Endothelial cell of umbilical vein (primary cell): ENCODE data around the gene SSH2. TPM values are rescaled to one million over a fixed set of nuclear protein-coding genes. Genes with fewer than 3 reads are reported as not detected.

Experiments used
- BruUV-seq: library from RNA; stranded (reverse); fragments of 400-500 nt; replicated peaks from 2 replicates; lab custom pipeline; 2021; lab: Mats Ljungman, UMichigan
- CTCF ChIA-PET: fragments of 300-600, 350-600 bp; sonication (Branson Sonifier 250); formaldehyde crosslinking; loops from one replicate; lab custom pipeline; 2021; ENCODE audit warnings: antibody characterized with exemption, inconsistent platforms; lab: Charles Lee
- POLR2A ChIA-PET: fragments of 300-600, 350-600 bp; sonication (Branson Sonifier 250); formaldehyde crosslinking; loops from one replicate; lab custom pipeline; 2021; ENCODE audit warnings: antibody characterized with exemption, inconsistent platforms; lab: Charles Lee
- DNase-seq: peaks from one replicate; pipeline ENCODE4 v3.0.0-alpha.2; 2011; ENCODE audit warnings: low read depth, low spot score
- FAIRE-seq: peaks from 2 replicates; lab custom pipeline; 2011; peaks lifted over from hg19 to GRCh38; lab: Jason Lieb, UNC
- H2AFZ ChIP-seq: 2 replicates; pipeline ENCODE4 v1.6.0; 2012; ENCODE audit warnings: low read depth, low read length, control low read depth, inconsistent platforms
- H3K27ac ChIP-seq: 2 replicates; pipeline ENCODE4 v1.5.1; 2011; ENCODE audit warnings: low read depth, mild to moderate bottlenecking, control low read depth, low read length, moderate library complexity; ENCODE audit not compliant: insufficient read depth
- H3K27me3 ChIP-seq, 2 experiments: 2 replicates each; pipeline versions ENCODE4 v1.6.0 to v1.6.1; 2011; ENCODE audit warnings: low read length in 2 of 2, mixed read lengths in 1 of 2; ENCODE audit not compliant: control insufficient read depth in 2 of 2, insufficient read depth in 2 of 2
- H3K36me3 ChIP-seq, 2 experiments: 2 replicates in 1 of 2; 3 replicates in 1 of 2; pipeline ENCODE4 v1.5.1; 2011; ENCODE audit warnings: low read length in 2 of 2, mild to moderate bottlenecking in 1 of 2, moderate library complexity in 1 of 2; ENCODE audit not compliant: control insufficient read depth in 2 of 2, insufficient read depth in 2 of 2; ENCODE audit errors: extremely low read depth in 1 of 2
- H3K4me1 ChIP-seq: 3 replicates; pipeline ENCODE4 v1.5.1; 2011; ENCODE audit warnings: mild to moderate bottlenecking, low read length; ENCODE audit not compliant: control insufficient read depth, insufficient read depth; ENCODE audit errors: extremely low read depth
- H3K4me2 ChIP-seq: 2 replicates; pipeline ENCODE4 v1.6.1; 2011; ENCODE audit warnings: low read length, control low read depth, mixed read lengths; ENCODE audit not compliant: insufficient read depth
- H3K4me3 ChIP-seq, 3 experiments: fragments of 200-600 bp in 1 of 3; sonication (generic), shearing (Covaris generic) in 1 of 3; replicated peaks in 1 of 3; 2 replicates each; pipeline ENCODE4 v1.5.1; 2011 to 2016; ENCODE audit warnings: control low read depth in 3 of 3, low read length in 3 of 3, mild to moderate bottlenecking in 2 of 3, inconsistent platforms in 1 of 3, low read depth in 1 of 3, moderate library complexity in 1 of 3; ENCODE audit not compliant: insufficient read depth in 1 of 3
- H3K79me2 ChIP-seq: 2 replicates; pipeline ENCODE4 v1.6.0; 2012; ENCODE audit warnings: low read length, inconsistent platforms; ENCODE audit not compliant: control insufficient read depth, insufficient read depth
- H3K9ac ChIP-seq: replicated peaks from 2 replicates; pipeline ENCODE3; 2011; ENCODE audit warnings: low read length, control low read depth; ENCODE audit not compliant: insufficient read depth; ENCODE audit errors: extremely low read depth
- H3K9me1 ChIP-seq: replicated peaks from 3 replicates; pipeline ENCODE4 v1.6.0; 2011; ENCODE audit warnings: mild to moderate bottlenecking, low read length; ENCODE audit not compliant: control insufficient read depth, insufficient read depth; ENCODE audit errors: extremely low read depth
- H3K9me3 ChIP-seq: replicated peaks from 2 replicates; pipeline ENCODE4 v1.5.1; 2012; ENCODE audit warnings: low read length, inconsistent platforms; ENCODE audit not compliant: control insufficient read depth, insufficient read depth
- H4K20me1 ChIP-seq: replicated peaks from 2 replicates; pipeline ENCODE3; 2011; ENCODE audit warnings: mild to moderate bottlenecking, low read length; ENCODE audit not compliant: control insufficient read depth, insufficient read depth; ENCODE audit errors: extremely low read depth
- CTCF ChIP-seq, 2 donors: IDR thresholded peaks; 1 replicate in 1 of 2; 2 replicates in 1 of 2; pipeline ENCODE4 v1.5.1; 2011; ENCODE audit warnings: low read length in 2 of 2, mild to moderate bottlenecking in 2 of 2, moderate library complexity in 2 of 2, control low read depth in 1 of 2, inconsistent platforms in 1 of 2, low read depth in 1 of 2; ENCODE audit not compliant: insufficient read depth in 1 of 2; ENCODE audit errors: extremely low read depth in 1 of 2
- EZH2 ChIP-seq: IDR thresholded peaks from 2 replicates; pipeline ENCODE4 v1.6.1; 2012; ENCODE audit warnings: borderline replicate concordance, low read depth, mild to moderate bottlenecking, moderate library complexity, low read length, inconsistent platforms; ENCODE audit not compliant: severe bottlenecking
- FOS ChIP-seq: IDR thresholded peaks from 2 replicates; pipeline ENCODE4 v1.6.1; 2011; ENCODE audit warnings: mild to moderate bottlenecking, low read length, moderate library complexity, borderline replicate concordance; ENCODE audit not compliant: insufficient read depth
- GATA2 ChIP-seq: IDR thresholded peaks from 2 replicates; pipeline ENCODE4 v1.7.0; 2011; ENCODE audit warnings: low read depth, mild to moderate bottlenecking, moderate library complexity, mixed read lengths, low read length; ENCODE audit not compliant: insufficient read length, insufficient read depth
- JUN ChIP-seq: IDR thresholded peaks from 2 replicates; pipeline ENCODE4 v1.6.1; 2011; ENCODE audit warnings: borderline replicate concordance, low read depth; ENCODE audit not compliant: insufficient read length, insufficient read depth
- MAX ChIP-seq: IDR thresholded peaks from 2 replicates; pipeline ENCODE4 v1.6.1; 2011; ENCODE audit not compliant: insufficient read depth, insufficient read length
- MYC ChIP-seq: IDR thresholded peaks from one replicate; pipeline ENCODE4 v1.6.1; 2011; ENCODE audit warnings: mild to moderate bottlenecking, low read depth, low read length
- POLR2A ChIP-seq: IDR thresholded peaks from 2 replicates; pipeline ENCODE4 v1.6.1; 2012; ENCODE audit warnings: low read depth, mild to moderate bottlenecking, control low read depth, low read length
- POLR2AphosphoS5 ChIP-seq: IDR thresholded peaks from 2 replicates; pipeline ENCODE4 v1.6.1; 2012; ENCODE audit warnings: low read depth, mild to moderate bottlenecking, control low read depth, low read length, moderate library complexity; ENCODE audit not compliant: insufficient read depth
- dilution Hi-C: fragments of 300-500 bp; cut with MboI; formaldehyde crosslinking; loops from one replicate; pipeline ENCODE4 v1.15.0; 2019; ENCODE audit warnings: low sequenced_read_pairs; ENCODE audit not compliant: extremely low pct_ligation_motif_present
- intact Hi-C: fragments of 100-400 bp; cut with micrococcal nuclease; formaldehyde crosslinking; loops from one replicate; pipeline ENCODE4 v1.10.0; 2022
- polyA plus RNA-seq, 4 experiments: library from polyadenylated mRNA; depleted of rRNA in 3 of 4; stranded (reverse) in 3 of 4; unstranded in 1 of 4; fragments of >200 nt; gene quantifications; 2 replicates each; pipeline versions ENCODE4 v1.2.1 to v1.2.3, GENCODE V29; 2011 to 2012; ENCODE audit warnings: missing spikeins in 1 of 4
- total RNA-seq: library from RNA; stranded (reverse); gene quantifications from 2 replicates; pipeline ENCODE4 v1.2.3, GENCODE V29; 2021

SSH2 gene
- total and polyA plus RNA-seq, 2 donors (not counting 3 experiments of a cell fraction or from before 2014, with no cell fraction given) = 24.6 to 60.9 TPM

- Histone ChIP-seq H3K4me2 (no peak overlapping the region), H3K4me1 (no peaks in the 10 kb centered on the region), H3K9ac (no peak overlapping the region), H3K9me1 (no peaks in the 10 kb centered on the region), H3K79me2 (no peaks in the 10 kb centered on the region), H3K4me3 (no peak overlapping the region), H3K27me3 (no peaks in the 10 kb centered on the region), H4K20me1 (no peaks in the 10 kb centered on the region), H3K27ac (no peak overlapping the region), H3K9me3 (no peaks in the 10 kb centered on the region), H3K36me3 (no peaks in the 10 kb centered on the region), H2AFZ (no peak overlapping the region)
- intact Hi-C loops = no loop called here
- BruUV-seq = no TSS peak
- dilution Hi-C loops = no loop called here
- POLR2A ChIA-PET = no interaction called here
- CTCF ChIA-PET = interaction anchor here (1.0 kb wide), 1 partner anchor 76 kb away, joined by 4 read pairs; no protein-coding TSS in a partner anchor
- FAIRE-seq (no peak), DNase-seq (no peak)
- TF ChIP-seq MYC = no peak
Observed at GRCh38 chr17:29715680-29716079, 214.3 kb downstream of the SSH2 start.

DNA sequence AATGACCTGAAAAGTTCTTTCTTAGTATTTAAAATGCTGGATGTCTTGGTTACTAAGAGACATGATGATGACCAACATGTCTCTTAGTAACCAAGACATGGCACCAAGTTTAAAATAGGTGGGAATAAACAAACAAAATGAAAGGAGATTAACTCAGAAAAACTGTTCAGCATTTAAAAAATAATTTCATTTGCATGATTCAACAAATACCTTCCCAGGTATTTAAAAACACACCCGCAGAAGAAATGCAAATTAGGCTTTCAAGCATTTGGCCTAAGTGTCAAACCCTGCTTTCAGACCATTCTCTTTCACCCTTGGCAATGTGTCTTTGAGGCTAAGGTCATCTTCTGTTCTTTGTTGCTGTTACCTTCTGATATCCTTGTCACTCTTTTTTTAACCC lies 215.9 kb downstream of the SSH2 start:
- dilution Hi-C loops (no loop called here), intact Hi-C loops (no loop called here)
- POLR2A ChIA-PET = no interaction called here
- Histone ChIP-seq H3K9me3 (no peaks in the 10 kb centered on the region), H3K9ac (no peak overlapping the region), H3K79me2 (peaks cover 2% of the 10 kb centered on the region), H3K4me2 (no peak overlapping the region), H3K4me3 (no peak overlapping the region), H3K4me1 (peaks cover 5% of the 10 kb centered on the region), H4K20me1 (no peaks in the 10 kb centered on the region), H3K36me3 (no peaks in the 10 kb centered on the region), H3K27ac (no peak overlapping the region), H3K9me1 (no peaks in the 10 kb centered on the region), H2AFZ (no peak overlapping the region), H3K27me3 (no peaks in the 10 kb centered on the region)
- TF ChIP-seq POLR2A (no peak), FOS (no peak), JUN (no peak), EZH2 (no peak), GATA2 (no peak), POLR2AphosphoS5 (no peak), CTCF (IDR thresholded peaks at IDR 0.05; ENCODE audit: extremely low read depth in 1 of 2, insufficient read depth in 1 of 2, low read depth in 1 of 2, low read length in 2 of 2) (no peak), MYC (no peak), MAX (no peak)
- DNase-seq (no peak), FAIRE-seq (no peak)
- CTCF ChIA-PET = interaction anchor here (1.6 kb wide), 1 partner anchor 65 kb away, joined by 4 read pairs; no protein-coding TSS in a partner anchor
- BruUV-seq = no TSS peak
